ENCODE measurements around the gene ADH1B.

DNA sequence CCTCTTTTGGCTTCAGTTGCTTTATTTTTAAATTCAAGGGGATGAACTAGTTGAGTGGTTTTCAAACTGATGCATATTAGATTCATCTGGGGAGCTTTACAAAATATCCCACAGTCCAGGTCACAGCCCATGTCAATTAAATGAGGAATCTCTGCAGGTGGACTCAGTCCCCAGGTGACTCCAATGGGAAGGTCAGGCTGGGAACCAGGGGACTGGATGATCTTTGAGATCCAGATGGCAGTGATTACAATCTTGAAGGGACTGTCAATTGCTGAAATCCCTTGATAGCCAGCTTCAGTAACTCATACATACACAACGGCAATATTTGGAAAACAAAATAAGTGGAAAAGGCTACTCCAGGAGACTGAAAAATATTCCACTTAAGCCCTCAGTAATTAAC lies 7.0 kb downstream of the ADH1B start:
- TF ChIP-seq POLR2A (IDR thresholded peaks at IDR 0.05) (no peak), POLR2AphosphoS5 (IDR thresholded peaks at IDR 0.05; ENCODE audit: insufficient read depth in 1 of 2, low read depth in 1 of 2) (no peak)
- TF ChIP-seq, protein P1, sequence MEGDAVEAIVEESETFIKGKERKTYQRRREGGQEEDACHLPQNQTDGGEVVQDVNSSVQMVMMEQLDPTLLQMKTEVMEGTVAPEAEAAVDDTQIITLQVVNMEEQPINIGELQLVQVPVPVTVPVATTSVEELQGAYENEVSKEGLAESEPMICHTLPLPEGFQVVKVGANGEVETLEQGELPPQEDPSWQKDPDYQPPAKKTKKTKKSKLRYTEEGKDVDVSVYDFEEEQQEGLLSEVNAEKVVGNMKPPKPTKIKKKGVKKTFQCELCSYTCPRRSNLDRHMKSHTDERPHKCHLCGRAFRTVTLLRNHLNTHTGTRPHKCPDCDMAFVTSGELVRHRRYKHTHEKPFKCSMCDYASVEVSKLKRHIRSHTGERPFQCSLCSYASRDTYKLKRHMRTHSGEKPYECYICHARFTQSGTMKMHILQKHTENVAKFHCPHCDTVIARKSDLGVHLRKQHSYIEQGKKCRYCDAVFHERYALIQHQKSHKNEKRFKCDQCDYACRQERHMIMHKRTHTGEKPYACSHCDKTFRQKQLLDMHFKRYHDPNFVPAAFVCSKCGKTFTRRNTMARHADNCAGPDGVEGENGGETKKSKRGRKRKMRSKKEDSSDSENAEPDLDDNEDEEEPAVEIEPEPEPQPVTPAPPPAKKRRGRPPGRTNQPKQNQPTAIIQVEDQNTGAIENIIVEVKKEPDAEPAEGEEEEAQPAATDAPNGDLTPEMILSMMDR (IDR thresholded peaks at IDR 0.05): no peak
